Measurements from ENCODE around the gene STRN4. TPM values are rescaled to one million over a fixed set of nuclear protein-coding genes. Genes with fewer than 3 reads are reported as not detected.

Gene STRN4
- total and polyA plus RNA-seq, 4 donors, result 9.5 to 29.9 (median 24.8) TPM

GRCh38 chr19:46729696-46730095 is 16.6 kb downstream of the STRN4 start:
- no peak overlapping the region for H3K27ac ChIP-seq (ENCODE audit: low read depth in 1 of 2, low read length in 2 of 2)
- no peaks in the 10 kb centered on the region for H3K9me3 ChIP-seq (ENCODE audit: control insufficient read depth in 4 of 4, low read length in 3 of 4)
- DNase-seq (ENCODE audit: low spot score), result no peak
- H3K4me3 ChIP-seq (ENCODE audit: low read depth in 1 of 3, low read length in 3 of 3), result no peak overlapping the region
- TF ChIP-seq ATF3 (IDR thresholded peaks at IDR 0.05), result no peak
- no peak for TF ChIP-seq RAD21 (IDR thresholded peaks at IDR 0.05)
- no peak for TF ChIP-seq TAF1 (conservative IDR thresholded peaks at IDR 0.05)
- no peak for TF ChIP-seq FOXA2 (IDR thresholded peaks at IDR 0.05)
- no peak for TF ChIP-seq RXRA (IDR thresholded peaks at IDR 0.05)
- TF ChIP-seq HNF4A (conservative IDR thresholded peaks at IDR 0.05), result no peak
- TF ChIP-seq ZBTB33 (IDR thresholded peaks at IDR 0.05), result no peak
- TF ChIP-seq EGR1 (IDR thresholded peaks at IDR 0.05; ENCODE audit: low read depth in 2 of 2), result no peak
- no peak for TF ChIP-seq CTCF (IDR thresholded peaks at IDR 0.05; ENCODE audit: low read depth, low read length, missing input control)
- no peak for TF ChIP-seq JUND (IDR thresholded peaks at IDR 0.05)
- no peak for TF ChIP-seq MAX (IDR thresholded peaks at IDR 0.05)
- TF ChIP-seq SP1 (IDR thresholded peaks at IDR 0.05), result no peak
- no peak for TF ChIP-seq NR2F2 (IDR thresholded peaks at IDR 0.05)
- no peak for TF ChIP-seq FOXA1 (IDR thresholded peaks at IDR 0.05)
- TF ChIP-seq REST (IDR thresholded peaks at IDR 0.05), result no peak
- TF ChIP-seq HNF4G (IDR thresholded peaks at IDR 0.05), result no peak
- TF ChIP-seq GABPA (IDR thresholded peaks at IDR 0.05 in 1 of 2, conservative IDR thresholded peaks at IDR 0.05 in 1 of 2), result no peak
- TF ChIP-seq YY1 (IDR thresholded peaks at IDR 0.05), result no peak
- no peaks in the 10 kb centered on the region for H3K27me3 ChIP-seq (ENCODE audit: control insufficient read depth in 4 of 4, insufficient read depth in 4 of 4, low read length in 3 of 4)
- H3K4me1 ChIP-seq (ENCODE audit: control insufficient read depth in 4 of 4, insufficient read depth in 4 of 4, low read length in 3 of 4), result peaks cover 0 to 26% (median 14%) of the 10 kb centered on the region in 4 donors
- 91% methylated on average over 7 of the region's 7 CpGs for WGBS
- peaks cover 23 to 66% (median 36%) of the 10 kb centered on the region in 4 donors for H3K36me3 ChIP-seq (ENCODE audit: control insufficient read depth in 4 of 4, insufficient read depth in 3 of 4, low read depth in 1 of 4, low read length in 3 of 4)
- no peak overlapping the region for H3K9ac ChIP-seq (ENCODE audit: low read depth in 1 of 2, low read length in 2 of 2)

All from liver (tissue), 9 donors.